PC-3 (cell line): ENCODE data around the gene PDGFB. TPM values are rescaled to one million over a fixed set of nuclear protein-coding genes. Genes with fewer than 3 reads are reported as not detected.

Experiments used
- ATAC-seq: fragments of 200-7000 bp; cut with Tn5 transposase; 2 replicates; pipeline ENCODE4 v1.9.1; 2020; ENCODE audit warnings: mild to moderate bottlenecking, moderate library complexity
- BruUV-seq: library from RNA; stranded (reverse); fragments of 400-500 nt; replicated peaks from 2 replicates; lab custom pipeline; 2021; lab: Mats Ljungman, UMichigan
- CTCF ChIA-PET: fragments of 300-600 bp; sonication (Branson Sonifier 250); formaldehyde crosslinking; loops from one replicate; lab custom pipeline; 2022; ENCODE audit warnings: antibody characterized with exemption; lab: Charles Lee
- POLR2A ChIA-PET: fragments of 300-600 bp; sonication (Branson Sonifier 250); formaldehyde crosslinking; loops from one replicate; lab custom pipeline; 2022; ENCODE audit warnings: antibody characterized with exemption; ENCODE audit not compliant: unreplicated experiment; lab: Charles Lee
- DNase-seq: peaks from one replicate; pipeline ENCODE4 v3.0.0-alpha.2; 2015
- H2AFZ ChIP-seq: fragments of 300-600 bp; sonication (generic); 2 replicates; pipeline ENCODE4 v1.6.0; 2016; ENCODE audit warnings: antibody characterized with exemption, low read length
- H3F3A ChIP-seq: fragments of 300-600 bp; sonication (generic); one replicate; pipeline ENCODE4 v1.6.0; 2017; ENCODE audit warnings: antibody characterized with exemption, low read length, control low read depth, mild to moderate bottlenecking; ENCODE audit not compliant: unreplicated experiment
- H3K27ac ChIP-seq: fragments of 300-600 bp; sonication (generic); 2 replicates; pipeline ENCODE4 v1.5.1; 2016; ENCODE audit warnings: mild to moderate bottlenecking, low read length
- H3K27me3 ChIP-seq: fragments of 300-600 bp; sonication (generic); 2 replicates; pipeline ENCODE4 v1.6.1; 2016; ENCODE audit warnings: low read length, mixed read lengths
- H3K36me3 ChIP-seq: fragments of 300-600 bp; sonication (generic); 2 replicates; pipeline ENCODE4 v1.6.1; 2016; ENCODE audit warnings: low read depth, mixed run types, low read length, mixed read lengths
- H3K4me1 ChIP-seq: fragments of 300-600 bp; sonication (generic); 2 replicates; pipeline ENCODE4 v1.5.1; 2016; ENCODE audit warnings: low read length; ENCODE audit not compliant: insufficient read depth
- H3K4me2 ChIP-seq: fragments of 300-600 bp; sonication (generic); 2 replicates; pipeline ENCODE4 v1.6.0; 2016; ENCODE audit warnings: low read length
- H3K4me3 ChIP-seq: fragments of 300-600 bp; sonication (generic); 2 replicates; pipeline ENCODE4 v1.5.1; 2016; ENCODE audit warnings: mild to moderate bottlenecking, low read length, mixed read lengths
- H3K79me2 ChIP-seq: fragments of 300-600 bp; sonication (generic); 2 replicates; pipeline ENCODE4 v1.6.1; 2017; ENCODE audit warnings: low read length, mixed read lengths
- H3K9ac ChIP-seq: fragments of 300-600 bp; sonication (generic); 2 replicates; pipeline ENCODE4 v1.6.0; 2016; ENCODE audit warnings: mild to moderate bottlenecking, low read length
- H3K9me2 ChIP-seq: fragments of 300-600 bp; sonication (generic); replicated peaks from 2 replicates; pipeline ENCODE4 v1.6.1; 2016; ENCODE audit warnings: mixed run types, low read length, mixed read lengths
- H3K9me3 ChIP-seq: fragments of 300-600 bp; sonication (generic); 2 replicates; pipeline ENCODE4 v1.6.1; 2016; ENCODE audit warnings: low read length, mixed read lengths
- H4K20me1 ChIP-seq: fragments of 300-600 bp; sonication (generic); 2 replicates; pipeline ENCODE4 v1.6.1; 2016; ENCODE audit warnings: low read length, mixed read lengths
- CTCF ChIP-seq: fragments of 300-600 bp; sonication (generic); conservative IDR thresholded peaks from 2 replicates; pipeline ENCODE4 v1.5.1; 2017; ENCODE audit warnings: antibody characterized with exemption, low read depth, mild to moderate bottlenecking, low read length
- EZH2 ChIP-seq: fragments of 300-600 bp; sonication (generic); IDR thresholded peaks from one replicate; pipeline ENCODE4 v1.6.1; 2017; ENCODE audit warnings: antibody characterized with exemption, mild to moderate bottlenecking, low read length; ENCODE audit not compliant: unreplicated experiment
- EZH2phosphoT487 ChIP-seq: fragments of 300-600 bp; sonication (generic); IDR thresholded peaks from 2 replicates; pipeline ENCODE4 v1.6.1; 2018; ENCODE audit warnings: mild to moderate bottlenecking, antibody characterized with exemption, low read length, borderline replicate concordance
- intact Hi-C: fragments of 100-400 bp; cut with micrococcal nuclease; formaldehyde crosslinking; loops from 2 replicates; pipeline ENCODE4 v1.9.0; 2023
- total RNA-seq: library from RNA; depleted of rRNA; stranded (reverse); fragments of >200 nt; gene quantifications from 2 replicates; pipeline ENCODE4 v1.2.3, GENCODE V29; 2014

The PDGFB gene
- total RNA-seq, 1 experiment from 2014 or later, result 33.1 TPM

- intact Hi-C loops, result no loop called here
- BruUV-seq, result no TSS peak
- no peaks in the 10 kb centered on the region for H3K36me3 ChIP-seq
- POLR2A ChIA-PET, result no interaction called here
- H3K27ac ChIP-seq, result no peak overlapping the region
- no peaks in the 10 kb centered on the region for H3K27me3 ChIP-seq
- CTCF ChIA-PET, result no interaction called here
- H3F3A ChIP-seq, result peaks cover 4% of the 10 kb centered on the region
- H3K4me2 ChIP-seq, result no peak overlapping the region
- no peaks in the 10 kb centered on the region for H3K79me2 ChIP-seq
- H3K9ac ChIP-seq, result no peak overlapping the region
- H2AFZ ChIP-seq, result no peak overlapping the region
- no peak for ATAC-seq
- H3K9me2 ChIP-seq, result no peaks in the 10 kb centered on the region
- peaks cover 47% of the 10 kb centered on the region for H3K4me1 ChIP-seq
- H3K4me3 ChIP-seq, result no peak overlapping the region
- no peaks in the 10 kb centered on the region for H3K9me3 ChIP-seq
- no peaks in the 10 kb centered on the region for H4K20me1 ChIP-seq
- DNase-seq, result no peak
- TF ChIP-seq CTCF, result no peak
- no peak for TF ChIP-seq EZH2
- no peak for TF ChIP-seq EZH2phosphoT487
Observed at GRCh38 chr22:39179401-39179827, 65.4 kb downstream of the PDGFB start.

DNA sequence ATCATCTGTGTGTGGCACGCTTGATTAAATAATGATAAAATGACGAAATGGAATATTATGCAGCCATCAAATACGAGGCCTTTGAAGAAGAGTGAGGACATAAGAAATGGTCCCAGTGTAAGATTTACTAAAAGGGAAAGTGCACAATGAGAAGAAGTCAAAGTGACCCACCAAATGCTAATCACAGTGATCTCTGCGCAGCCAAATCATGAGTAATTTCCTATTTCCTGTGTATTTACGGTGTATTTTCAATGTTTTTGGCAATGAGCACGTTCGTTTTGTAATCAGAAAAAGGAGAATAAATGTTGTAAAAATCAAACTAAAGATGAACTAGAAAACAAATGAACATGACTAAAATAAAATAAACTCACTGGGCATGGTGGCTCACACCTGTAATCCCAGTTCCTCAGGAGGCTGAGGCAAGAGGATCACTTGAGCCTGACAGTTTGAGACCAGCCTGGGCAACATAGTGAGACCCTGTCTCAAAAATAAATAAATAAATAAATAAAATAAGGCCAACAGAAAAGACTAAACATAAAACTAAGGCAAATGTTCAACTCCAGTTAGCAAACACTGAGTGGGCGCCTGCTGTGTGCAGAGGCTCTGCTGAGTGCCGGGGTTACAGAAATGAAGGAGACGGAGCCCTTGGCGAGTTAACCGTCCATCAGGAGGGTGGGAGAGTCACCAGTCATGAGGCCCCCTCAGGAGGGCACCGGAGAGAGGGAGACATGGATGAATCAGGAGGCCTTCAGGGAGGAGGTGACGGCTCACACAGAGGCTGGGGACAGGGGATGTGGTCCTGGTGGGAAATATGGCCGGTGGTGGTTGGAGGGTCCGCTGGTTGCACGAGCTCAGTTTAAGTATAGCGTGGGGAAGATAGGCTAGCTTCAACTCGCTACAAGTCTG lies 66.3 kb downstream of the PDGFB start:
- Histone ChIP-seq H3K4me2 (peak overlapping the region; percentile 57), H3K79me2 (no peaks in the 10 kb centered on the region), H3K9ac (peak overlapping the region; percentile 12; the same call in 1 of the 2 replicates), H3K9me3 (no peaks in the 10 kb centered on the region), H4K20me1 (no peaks in the 10 kb centered on the region), H3K4me1 (peaks cover 56% of the 10 kb centered on the region), H3K36me3 (no peaks in the 10 kb centered on the region), H2AFZ (no peak overlapping the region), H3K4me3 (no peak overlapping the region), H3K27me3 (no peaks in the 10 kb centered on the region), H3K27ac (peak overlapping the region; percentile 75), H3K9me2 (no peaks in the 10 kb centered on the region), H3F3A (peaks cover 4% of the 10 kb centered on the region)
- BruUV-seq, result no TSS peak
- ChIA-PET POLR2A (no interaction called here), CTCF (no interaction called here)
- no peak for TF ChIP-seq EZH2phosphoT487
- no peak for TF ChIP-seq EZH2
- TF ChIP-seq CTCF, result no peak
- DNase-seq (peak; percentile 78), ATAC-seq (peak; percentile 31)
- intact Hi-C loops, result no loop called here

- Histone ChIP-seq H3K4me3 (no peak overlapping the region), H4K20me1 (no peaks in the 10 kb centered on the region), H2AFZ (no peak overlapping the region), H3K4me1 (peaks cover 56% of the 10 kb centered on the region), H3F3A (peaks cover 4% of the 10 kb centered on the region), H3K27ac (peak overlapping the region; percentile 75), H3K9ac (peak overlapping the region; percentile 12; the same call in 1 of the 2 replicates), H3K27me3 (no peaks in the 10 kb centered on the region), H3K79me2 (no peaks in the 10 kb centered on the region), H3K9me2 (no peaks in the 10 kb centered on the region), H3K9me3 (no peaks in the 10 kb centered on the region), H3K36me3 (no peaks in the 10 kb centered on the region), H3K4me2 (peak overlapping the region; percentile 57)
- intact Hi-C loops, result no loop called here
- no peak for TF ChIP-seq EZH2
- DNase-seq, result no peak
- peak; percentile 5 for ATAC-seq
- ChIA-PET CTCF (no interaction called here), POLR2A (no interaction called here)
- BruUV-seq, result TSS peak; percentile 78
Observed at GRCh38 chr22:39177791-39178190, 67.0 kb downstream of the PDGFB start.
